ENCODE results near the gene ZNF628.
"Not testable (repeated sequence)": the region's sequence is repeated elsewhere in the genome, so short reads cannot be mapped to it uniquely, and the experiment has no call there.

ZNF628 gene

GRCh38 chr19:55486043-55486970, 9.9 kb downstream of the ZNF628 start:
- DNase-seq = no peak

GRCh38 chr19:55486971-55487923, 10.8 kb downstream of the ZNF628 start:
- DNase-seq = peak; percentile 30 to 32

- DNase-seq = peak; percentile 36 to 45
Measured at GRCh38 chr19:55487924-55488687, 11.7 kb downstream of the ZNF628 start, which contains the start of gene SSC5D. Gene SSC5D, plus strand, starts transcription at chr19:55488436. Its CDS starts 154 bp downstream, at chr19:55488590.

- no peak for DNase-seq
Measured at GRCh38 chr19:55488986-55489710, 12.7 kb downstream of the ZNF628 start.

- no peak for DNase-seq
Measured at GRCh38 chr19:55489711-55490477, 13.5 kb downstream of the ZNF628 start.

GRCh38 chr19:55490478-55491432, 14.3 kb downstream of the ZNF628 start:
- DNase-seq = no peak

GRCh38 chr19:55491546-55492360, 15.3 kb downstream of the ZNF628 start:
- no peak for DNase-seq

- no peak for DNase-seq
Measured at GRCh38 chr19:55492362-55492944, 16.0 kb downstream of the ZNF628 start.

GRCh38 chr19:55493052-55493644, 16.7 kb downstream of the ZNF628 start:
- DNase-seq = no peak

- DNase-seq = no peak
Measured at GRCh38 chr19:55493645-55494171, 17.3 kb downstream of the ZNF628 start.

GRCh38 chr19:55494172-55494761, 17.9 kb downstream of the ZNF628 start:
- no peak for DNase-seq

- no peak for DNase-seq
Measured at GRCh38 chr19:55495646-55496349, 19.4 kb downstream of the ZNF628 start.

- not testable (repeated sequence) for DNase-seq
Measured at GRCh38 chr19:55496820-55497219, 20.4 kb downstream of the ZNF628 start.

GRCh38 chr19:55497763-55498162, 21.3 kb downstream of the ZNF628 start:
- DNase-seq = no peak

- DNase-seq = no peak
Measured at GRCh38 chr19:55498246-55498840, 21.9 kb downstream of the ZNF628 start.

- no peak for DNase-seq
Measured at GRCh38 chr19:55500368-55500952, 24.0 kb downstream of the ZNF628 start.
